ENCODE measurements around the gene OPN5.

OPN5 gene

DNA sequence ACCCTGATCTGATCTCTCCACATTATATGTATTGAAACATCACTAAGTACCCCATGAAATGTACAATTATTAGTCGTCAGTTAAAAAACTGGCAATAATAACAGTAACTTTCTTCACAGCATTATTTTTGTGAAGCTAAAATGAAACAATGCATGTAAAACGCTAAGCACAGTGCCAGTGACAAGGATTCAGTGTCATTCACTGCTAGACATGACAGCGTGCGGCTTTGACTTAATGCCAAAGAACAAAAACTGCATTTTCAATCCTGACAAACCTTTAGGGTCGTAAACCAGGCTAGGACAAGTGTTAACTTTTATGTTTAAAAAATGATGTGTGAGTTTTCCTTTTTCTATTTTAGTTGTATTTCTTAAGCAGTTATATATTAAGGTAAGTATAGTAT lies 8.8 kb upstream of the OPN5 start:
- Histone ChIP-seq H4K20me1 (ENCODE audit: insufficient read depth) (no peaks in the 10 kb centered on the region), H3K36me3 (ENCODE audit: insufficient read depth) (no peaks in the 10 kb centered on the region), H3K4me3 (IDR thresholded peaks at IDR 0.05; ENCODE audit: insufficient read depth, low read depth, low read length) (no peak overlapping the region), H3K27me3 (ENCODE audit: insufficient read depth, low read depth) (no peaks in the 10 kb centered on the region), H2AFZ (ENCODE audit: low read depth) (no peak overlapping the region), H3K9ac (no peak overlapping the region), H3K27ac (no peak overlapping the region), H3K4me2 (no peak overlapping the region), H3K79me2 (ENCODE audit: insufficient read depth, low read depth) (no peaks in the 10 kb centered on the region), H3K4me1 (ENCODE audit: low read depth, poor library complexity, severe bottlenecking) (no peaks in the 10 kb centered on the region)
- TF ChIP-seq, protein P1, sequence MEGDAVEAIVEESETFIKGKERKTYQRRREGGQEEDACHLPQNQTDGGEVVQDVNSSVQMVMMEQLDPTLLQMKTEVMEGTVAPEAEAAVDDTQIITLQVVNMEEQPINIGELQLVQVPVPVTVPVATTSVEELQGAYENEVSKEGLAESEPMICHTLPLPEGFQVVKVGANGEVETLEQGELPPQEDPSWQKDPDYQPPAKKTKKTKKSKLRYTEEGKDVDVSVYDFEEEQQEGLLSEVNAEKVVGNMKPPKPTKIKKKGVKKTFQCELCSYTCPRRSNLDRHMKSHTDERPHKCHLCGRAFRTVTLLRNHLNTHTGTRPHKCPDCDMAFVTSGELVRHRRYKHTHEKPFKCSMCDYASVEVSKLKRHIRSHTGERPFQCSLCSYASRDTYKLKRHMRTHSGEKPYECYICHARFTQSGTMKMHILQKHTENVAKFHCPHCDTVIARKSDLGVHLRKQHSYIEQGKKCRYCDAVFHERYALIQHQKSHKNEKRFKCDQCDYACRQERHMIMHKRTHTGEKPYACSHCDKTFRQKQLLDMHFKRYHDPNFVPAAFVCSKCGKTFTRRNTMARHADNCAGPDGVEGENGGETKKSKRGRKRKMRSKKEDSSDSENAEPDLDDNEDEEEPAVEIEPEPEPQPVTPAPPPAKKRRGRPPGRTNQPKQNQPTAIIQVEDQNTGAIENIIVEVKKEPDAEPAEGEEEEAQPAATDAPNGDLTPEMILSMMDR (conservative IDR thresholded peaks at IDR 0.05; ENCODE audit: low read depth, low read length) = no peak

DNA sequence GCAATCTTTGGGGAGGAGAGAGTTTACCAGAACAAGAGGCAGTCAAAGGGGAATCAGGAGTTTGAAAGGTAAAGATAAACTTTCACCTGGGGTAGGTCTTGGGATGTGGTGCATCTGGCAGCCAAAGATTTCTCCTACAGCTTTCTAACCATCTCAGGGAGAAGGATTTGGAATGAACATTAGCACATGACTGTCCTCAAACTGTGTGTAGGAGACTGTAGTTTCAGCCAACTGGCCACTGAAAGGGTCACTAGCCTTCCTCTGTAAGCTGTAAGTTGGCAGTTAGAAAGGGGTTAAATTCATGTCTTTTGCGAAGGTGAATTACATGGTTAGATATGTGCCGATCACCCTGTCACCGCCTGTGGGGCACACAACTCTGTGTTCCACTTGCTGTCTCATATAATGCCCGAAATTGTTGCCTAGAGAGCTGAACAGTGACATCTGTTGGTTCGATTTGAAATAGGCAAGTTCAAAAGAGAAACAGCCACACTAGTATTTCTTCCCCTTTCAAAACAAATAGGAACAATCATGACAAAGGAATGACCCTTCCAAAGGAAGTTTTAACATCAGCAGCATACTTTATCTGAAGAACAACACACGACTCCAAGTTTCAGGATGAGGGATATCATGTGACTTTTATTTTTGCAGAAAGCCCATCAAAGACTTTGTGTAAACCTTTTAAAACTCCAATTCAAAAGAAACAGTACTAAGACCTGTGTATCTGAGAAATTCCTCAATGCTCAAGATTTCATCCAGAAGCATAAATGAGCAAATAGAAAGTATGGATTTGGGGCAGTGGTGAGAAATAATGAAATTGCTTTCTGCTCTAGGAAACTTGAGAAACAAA lies 1.1 kb upstream of the OPN5 start:
- Histone ChIP-seq H3K9ac (no peak overlapping the region), H3K36me3 (ENCODE audit: insufficient read depth) (no peaks in the 10 kb centered on the region), H3K27me3 (ENCODE audit: insufficient read depth, low read depth) (no peaks in the 10 kb centered on the region), H3K4me3 (IDR thresholded peaks at IDR 0.05; ENCODE audit: insufficient read depth, low read depth, low read length) (no peak overlapping the region), H3K79me2 (ENCODE audit: insufficient read depth, low read depth) (no peaks in the 10 kb centered on the region), H3K4me2 (peak overlapping the region; percentile 22; the same call in 1 of the 2 replicates), H3K27ac (no peak overlapping the region), H4K20me1 (ENCODE audit: insufficient read depth) (no peaks in the 10 kb centered on the region), H3K4me1 (ENCODE audit: low read depth, poor library complexity, severe bottlenecking) (no peaks in the 10 kb centered on the region), H2AFZ (ENCODE audit: low read depth) (peak overlapping the region; percentile 65)
- TF ChIP-seq, protein P1 (conservative IDR thresholded peaks at IDR 0.05; ENCODE audit: low read depth, low read length) = peak; percentile 79

DNA sequence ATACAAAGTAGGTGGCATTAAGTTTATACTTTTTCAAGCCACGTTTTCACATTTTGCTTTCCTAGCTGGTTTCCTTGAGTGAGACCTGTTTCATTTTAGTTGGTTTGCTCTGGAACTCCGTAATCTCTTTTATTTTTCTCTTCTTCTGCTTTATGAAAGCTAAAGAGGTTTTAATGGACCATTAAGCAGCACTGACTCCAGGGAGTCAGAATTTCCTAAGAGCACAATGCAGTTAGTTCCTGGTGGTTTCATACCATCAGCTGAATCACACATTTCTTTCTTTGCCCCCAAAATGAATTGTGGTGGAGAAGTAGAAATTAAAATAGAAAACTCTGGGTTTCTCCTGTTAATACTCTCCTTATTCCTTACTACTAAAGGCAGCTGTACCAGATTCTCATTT lies 3.4 kb downstream of the OPN5 start:
- H3K79me2 ChIP-seq (ENCODE audit: insufficient read depth, low read depth) = no peaks in the 10 kb centered on the region
- no peak overlapping the region for H3K4me3 ChIP-seq (IDR thresholded peaks at IDR 0.05; ENCODE audit: insufficient read depth, low read depth, low read length)
- H2AFZ ChIP-seq (ENCODE audit: low read depth) = no peak overlapping the region
- no peak overlapping the region for H3K4me2 ChIP-seq
- H3K27ac ChIP-seq = no peak overlapping the region
- H3K36me3 ChIP-seq (ENCODE audit: insufficient read depth) = no peaks in the 10 kb centered on the region
- TF ChIP-seq, protein P1 (conservative IDR thresholded peaks at IDR 0.05; ENCODE audit: low read depth, low read length) = no peak
- H3K9ac ChIP-seq = no peak overlapping the region
- H3K4me1 ChIP-seq (ENCODE audit: low read depth, poor library complexity, severe bottlenecking) = no peaks in the 10 kb centered on the region
- no peaks in the 10 kb centered on the region for H3K27me3 ChIP-seq (ENCODE audit: insufficient read depth, low read depth)
- H4K20me1 ChIP-seq (ENCODE audit: insufficient read depth) = no peaks in the 10 kb centered on the region

DNA sequence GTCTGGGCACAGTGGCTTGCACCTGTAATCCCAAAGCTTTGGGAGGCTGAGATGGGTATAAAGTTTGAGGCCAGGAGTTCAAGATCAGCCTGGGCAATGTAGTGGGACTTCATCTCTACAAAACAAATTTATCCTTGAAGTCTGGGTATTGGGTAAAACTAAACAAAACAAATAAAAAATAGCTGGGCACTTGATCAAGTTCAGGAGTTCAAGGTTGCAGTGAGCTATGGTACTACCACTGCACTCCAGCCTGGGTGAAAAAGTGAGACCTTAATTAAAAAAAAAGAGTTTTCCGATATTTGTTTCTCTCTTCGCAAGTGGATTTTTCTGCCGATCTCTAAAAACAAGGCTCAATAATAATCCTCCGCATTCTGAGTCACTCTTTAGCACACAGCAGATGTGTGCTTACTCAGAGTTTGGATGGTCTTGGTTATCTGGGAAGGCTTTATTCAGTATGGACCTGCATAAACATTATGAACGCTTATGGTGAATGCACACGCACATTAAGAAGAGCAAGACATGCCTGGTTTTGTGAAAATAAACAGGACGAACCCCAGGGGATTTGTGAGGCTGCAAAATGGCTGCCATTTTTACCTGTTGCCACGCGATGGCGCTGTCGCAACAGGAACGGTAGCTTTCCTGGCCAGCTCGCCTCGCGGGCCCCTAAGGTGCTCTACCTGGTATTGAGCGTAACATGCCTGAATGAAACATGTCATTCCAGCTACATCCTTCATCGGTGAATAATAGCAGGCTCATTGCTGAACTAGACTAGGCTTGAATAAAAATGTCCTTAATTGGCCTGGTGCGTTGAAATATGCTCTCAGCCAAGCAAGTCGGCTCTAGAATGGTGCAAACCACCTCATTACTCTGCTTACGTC lies 6.0 kb downstream of the OPN5 start:
- Histone ChIP-seq H2AFZ (ENCODE audit: low read depth) (peak overlapping the region; percentile 54; the same call in 1 of the 2 replicates), H3K9ac (no peak overlapping the region), H3K4me1 (ENCODE audit: low read depth, poor library complexity, severe bottlenecking) (no peaks in the 10 kb centered on the region), H3K4me3 (IDR thresholded peaks at IDR 0.05; ENCODE audit: insufficient read depth, low read depth, low read length) (no peak overlapping the region), H3K4me2 (no peak overlapping the region; the same call in 1 of the 2 replicates), H3K79me2 (ENCODE audit: insufficient read depth, low read depth) (no peaks in the 10 kb centered on the region), H3K36me3 (ENCODE audit: insufficient read depth) (no peaks in the 10 kb centered on the region), H3K27ac (no peak overlapping the region), H4K20me1 (ENCODE audit: insufficient read depth) (no peaks in the 10 kb centered on the region), H3K27me3 (ENCODE audit: insufficient read depth, low read depth) (no peaks in the 10 kb centered on the region)
- TF ChIP-seq, protein P1 (conservative IDR thresholded peaks at IDR 0.05; ENCODE audit: low read depth, low read length) = peak; percentile 96

Measured in KMS-11 (cell line).